Stomach (tissue), 9 donors: ENCODE measurements around the gene PAGR1. TPM values are rescaled to one million over a fixed set of nuclear protein-coding genes. Genes with fewer than 3 reads are reported as not detected.
"Not testable (repeated sequence)": the region's sequence is repeated elsewhere in the genome, so short reads cannot be mapped to it uniquely, and the experiment has no call there.

Experiments used
- DNase-seq, 2 donors: peaks; one replicate each; pipeline versions ENCODE4 v3.0.0 to v3.0.0-alpha.2; 2013 to 2019
- H3K27ac ChIP-seq, 5 donors: fragments of 200-600 bp in 4 of 5; sonication (generic) in 4 of 5; one replicate each; pipeline ENCODE4 v1.5.1; 2013 to 2019; ENCODE audit warnings: mild to moderate bottlenecking in 1 of 5, moderate library complexity in 1 of 5
- H3K27me3 ChIP-seq, 3 donors: fragments of 200-600 bp; sonication (generic); one replicate each; pipeline ENCODE4 v1.5.1; 2017 to 2019; ENCODE audit warnings: mixed run types in 1 of 3
- H3K36me3 ChIP-seq, 4 donors: fragments of 200-600 bp; sonication (generic); 1 replicate in 3 of 4; 2 replicates in 1 of 4; pipeline ENCODE4 v1.5.1; 2016 to 2019
- H3K4me1 ChIP-seq, 4 donors: fragments of 200-600 bp; sonication (generic); one replicate each; pipeline ENCODE4 v1.5.1; 2016 to 2019
- H3K4me3 ChIP-seq, 4 donors: fragments of 200-600 bp; sonication (generic) in 3 of 4; one replicate each; pipeline ENCODE4 v1.5.1; 2016 to 2019; ENCODE audit warnings: mild to moderate bottlenecking in 1 of 4
- H3K9me3 ChIP-seq, 4 donors: fragments of 200-600 bp; sonication (generic); one replicate each; pipeline ENCODE4 v1.5.1; 2016 to 2019
- EP300 ChIP-seq: sonication (generic); formaldehyde crosslinking; IDR thresholded peaks from one replicate; pipeline ENCODE4 v1.6.1; 2017; ENCODE audit warnings: antibody characterized with exemption
- POLR2A ChIP-seq, 4 donors: fragments of 450-650 bp; IDR thresholded peaks; one replicate each; pipeline ENCODE4 v1.6.1; 2016; ENCODE audit warnings: antibody characterized with exemption in 4 of 4, control low read depth in 2 of 4, mild to moderate bottlenecking in 1 of 4, moderate library complexity in 1 of 4
- POLR2AphosphoS5 ChIP-seq, 3 donors: sonication (generic); formaldehyde crosslinking; IDR thresholded peaks; one replicate each; pipeline ENCODE4 v1.6.1; 2016; ENCODE audit warnings: antibody characterized with exemption in 3 of 3
- WGBS, 5 donors: extraction: QIAGEN DNeasy Blood & Tissue Kit in 3 of 5; methylation state at CpG; one replicate each; pipeline versions ENCODE4 v1.1.5 to v1.1.7; 2013 to 2018; 5-methylcytosine and 5-hydroxymethylcytosine counted together
- intact Hi-C: fragments of 100-400 bp; cut with DNase I; formaldehyde crosslinking; loops from one replicate; pipeline ENCODE4 v1.15.1; 2023; ENCODE audit warnings: low total_unique reads
- polyA plus RNA-seq, 3 donors: library from polyadenylated mRNA; stranded (reverse); fragments of 200-250 nt; gene quantifications; one replicate each; pipeline ENCODE4 v1.2.3, GENCODE V29; 2013
- total RNA-seq, 5 donors: library from RNA; depleted of rRNA; stranded (reverse); fragments of >200 nt; gene quantifications; one replicate each; pipeline versions ENCODE4 v1.1.0 to v1.2.3, GENCODE V29; 2014 to 2016
- TF ChIP-seq, protein P1 (sequence below), 7 experiments: fragments of 450-650 bp in 4 of 7; fragments of 200-600 bp in 3 of 7; sonication (generic) in 3 of 7; IDR thresholded peaks; one replicate each; pipeline ENCODE4 v1.5.1; 2016 to 2019; ENCODE audit warnings: antibody characterized with exemption in 7 of 7, control low read depth in 2 of 7, mild to moderate bottlenecking in 1 of 7
- donor health status: healthy with polysubstance abuse.
- donor health status: Bipolar disorder and iron deficiency.
- donor health status: healthy.

The PAGR1 gene
- total and polyA plus RNA-seq, 8 donors: 7.1 to 124 (median 25.5) TPM

GRCh38 chr16:29790183-29790948 is 25.6 kb upstream of the PAGR1 start, which contains the start of gene KIF22:
Gene KIF22, plus strand, starts transcription at chr16:29790751. Its CDS starts 9 bp downstream, at chr16:29790760.
- WGBS, 5 donors: 0 to 1% (median 0%) methylated on average over 56 to 67 of the region's 67 CpGs
- no peaks in the 10 kb centered on the region for H3K36me3 ChIP-seq
- peak within 1 kb of the TSS; percentile 67 to 92 (median 84) for H3K4me3 ChIP-seq
- no peaks in the 10 kb centered on the region for H3K9me3 ChIP-seq
- intact Hi-C loops: no loop called here
- peak within 1 kb of the TSS; percentile 86 to 91 (median 90) for H3K27ac ChIP-seq
- peaks cover 4 to 34% (median 25%) of the 10 kb centered on the region in 4 donors for H3K4me1 ChIP-seq
- H3K27me3 ChIP-seq: no peaks in the 10 kb centered on the region
- peak; percentile 100 for DNase-seq
- TF ChIP-seq, protein P1, sequence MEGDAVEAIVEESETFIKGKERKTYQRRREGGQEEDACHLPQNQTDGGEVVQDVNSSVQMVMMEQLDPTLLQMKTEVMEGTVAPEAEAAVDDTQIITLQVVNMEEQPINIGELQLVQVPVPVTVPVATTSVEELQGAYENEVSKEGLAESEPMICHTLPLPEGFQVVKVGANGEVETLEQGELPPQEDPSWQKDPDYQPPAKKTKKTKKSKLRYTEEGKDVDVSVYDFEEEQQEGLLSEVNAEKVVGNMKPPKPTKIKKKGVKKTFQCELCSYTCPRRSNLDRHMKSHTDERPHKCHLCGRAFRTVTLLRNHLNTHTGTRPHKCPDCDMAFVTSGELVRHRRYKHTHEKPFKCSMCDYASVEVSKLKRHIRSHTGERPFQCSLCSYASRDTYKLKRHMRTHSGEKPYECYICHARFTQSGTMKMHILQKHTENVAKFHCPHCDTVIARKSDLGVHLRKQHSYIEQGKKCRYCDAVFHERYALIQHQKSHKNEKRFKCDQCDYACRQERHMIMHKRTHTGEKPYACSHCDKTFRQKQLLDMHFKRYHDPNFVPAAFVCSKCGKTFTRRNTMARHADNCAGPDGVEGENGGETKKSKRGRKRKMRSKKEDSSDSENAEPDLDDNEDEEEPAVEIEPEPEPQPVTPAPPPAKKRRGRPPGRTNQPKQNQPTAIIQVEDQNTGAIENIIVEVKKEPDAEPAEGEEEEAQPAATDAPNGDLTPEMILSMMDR (IDR thresholded peaks at IDR 0.05): peak in 5 of 7 experiments; percentile 60 to 83 (median 67)
- TF ChIP-seq POLR2A (IDR thresholded peaks at IDR 0.05): no peak
- TF ChIP-seq POLR2AphosphoS5 (IDR thresholded peaks at IDR 0.05): peak; percentile 74 to 97 (median 83)

DNA sequence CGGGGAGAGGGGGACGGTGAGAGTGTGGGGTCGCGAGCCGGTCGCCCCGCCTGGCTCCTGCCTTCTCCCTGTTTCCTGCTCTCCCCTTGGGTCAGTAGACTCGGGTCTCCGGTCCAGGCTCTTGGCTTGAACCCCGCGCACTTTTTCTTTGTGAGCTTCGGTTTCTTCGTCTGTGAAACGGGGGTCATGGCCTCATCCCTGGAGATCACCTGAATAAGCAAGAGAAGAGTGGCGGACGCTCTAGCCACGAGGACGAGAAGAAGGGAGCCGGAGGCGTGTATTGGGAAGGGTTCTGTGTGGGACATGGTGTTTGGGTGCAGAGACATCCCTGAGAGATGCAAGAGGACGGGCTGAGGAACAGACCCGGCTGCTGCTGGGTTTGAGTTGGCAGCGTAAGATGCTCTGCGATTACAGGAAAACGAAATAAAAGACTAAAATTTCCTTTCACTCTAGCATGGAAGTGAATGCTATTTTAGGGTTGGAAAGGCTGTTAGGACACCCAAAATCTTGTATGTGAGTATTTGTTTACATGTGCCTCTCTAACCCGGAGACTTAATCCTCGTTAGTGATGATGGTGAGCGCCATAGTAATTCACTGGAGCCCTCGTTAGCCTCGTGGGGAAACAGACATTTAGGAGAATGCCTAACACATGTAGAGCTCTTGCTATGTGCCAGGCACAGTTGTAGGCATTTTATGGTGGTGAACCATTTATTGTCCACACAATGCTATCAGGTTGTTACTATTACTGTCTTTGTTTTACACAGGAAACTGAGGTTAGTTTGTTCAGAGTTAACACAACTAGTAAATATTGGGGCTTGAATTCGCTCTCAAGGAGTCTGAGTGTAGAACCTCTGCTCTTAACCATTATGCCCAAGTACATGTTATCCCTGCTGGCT is 24.8 kb upstream of the PAGR1 start:
- 1 to 3% (median 2%) methylated on average over 21 to 31 of the region's 31 CpGs for WGBS, 5 donors

DNA sequence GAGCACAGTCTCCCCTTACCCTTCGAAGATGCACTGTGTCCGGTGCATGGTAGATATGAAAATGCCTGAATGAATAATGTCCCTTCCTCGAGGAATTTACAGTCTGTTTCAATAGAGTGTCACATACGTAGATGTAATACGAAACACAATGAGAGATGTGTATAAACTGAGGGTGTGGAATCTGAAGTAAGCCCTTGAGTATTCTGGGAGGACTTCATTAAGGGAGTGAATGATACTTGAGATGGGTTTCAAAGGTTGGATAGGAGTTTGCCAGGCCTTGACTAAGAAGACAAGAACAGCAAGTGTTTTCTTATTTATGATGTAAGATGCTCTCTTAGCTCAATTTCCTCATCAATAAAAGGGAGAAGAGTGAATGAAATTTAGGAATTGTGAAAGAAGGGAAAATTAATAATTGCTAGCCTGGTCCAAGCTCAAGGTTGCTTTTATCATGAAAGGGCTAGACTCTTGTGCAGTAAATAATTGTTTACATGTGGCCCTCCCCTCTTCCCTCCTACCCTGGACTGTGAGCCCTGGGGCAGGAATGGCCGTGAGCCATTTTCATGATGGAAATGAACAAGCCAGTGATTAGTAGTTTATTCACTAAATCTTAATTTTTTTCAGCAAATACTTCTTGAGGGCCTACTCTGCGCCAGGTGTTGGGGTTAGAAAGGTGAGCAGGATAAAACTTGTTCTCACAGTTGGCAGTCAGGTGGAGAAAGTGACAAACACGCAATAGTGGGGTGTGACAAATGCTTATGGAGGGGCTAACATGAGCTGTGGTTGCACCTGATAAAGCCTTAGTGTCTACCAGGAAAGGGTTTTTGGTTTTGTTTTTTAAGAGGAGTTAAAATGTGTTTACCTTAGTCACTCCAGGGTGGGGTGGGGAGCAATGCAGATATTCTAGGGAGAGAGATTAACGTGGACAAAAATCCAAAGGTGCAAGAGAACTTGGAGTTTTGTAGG is 23.8 kb upstream of the PAGR1 start:
- peak overlapping the region in 3 of 4 donors; percentile 67 to 92 (median 82) for H3K4me3 ChIP-seq
- H3K9me3 ChIP-seq: no peaks in the 10 kb centered on the region
- H3K27ac ChIP-seq: no peak overlapping the region
- TF ChIP-seq POLR2AphosphoS5 (IDR thresholded peaks at IDR 0.05) (no peak), EP300 (no peak), POLR2A (IDR thresholded peaks at IDR 0.05) (no peak)
- TF ChIP-seq, protein P1 (IDR thresholded peaks at IDR 0.05): no peak
- H3K27me3 ChIP-seq: no peaks in the 10 kb centered on the region
- WGBS, 5 donors: 54 to 73% (median 61%) methylated on average over 9 of the region's 9 CpGs
- peaks cover 0 to 9% (median 6%) of the 10 kb centered on the region in 4 donors for H3K36me3 ChIP-seq
- intact Hi-C loops: no loop called here
- no peak for DNase-seq
- H3K4me1 ChIP-seq: peaks cover 4 to 31% (median 23%) of the 10 kb centered on the region in 4 donors

More for the DNA sequence above, 24.8 kb upstream of the PAGR1 start:
- no peaks in the 10 kb centered on the region for H3K27me3 ChIP-seq
- peak overlapping the region; percentile 67 to 92 (median 84) for H3K4me3 ChIP-seq
- peaks cover 4 to 31% (median 23%) of the 10 kb centered on the region in 4 donors for H3K4me1 ChIP-seq
- peak overlapping the region; percentile 22 to 91 (median 90) for H3K27ac ChIP-seq
- DNase-seq: no peak
- H3K9me3 ChIP-seq: no peaks in the 10 kb centered on the region
- TF ChIP-seq, protein P1 (IDR thresholded peaks at IDR 0.05): no peak
- TF ChIP-seq POLR2A (IDR thresholded peaks at IDR 0.05): no peak
- no peak for TF ChIP-seq EP300
- no peak for TF ChIP-seq POLR2AphosphoS5 (IDR thresholded peaks at IDR 0.05)
- intact Hi-C loops: no loop called here
- H3K36me3 ChIP-seq: no peaks in the 10 kb centered on the region

GRCh38 chr16:29793153-29793552 is 22.8 kb upstream of the PAGR1 start:
- H3K4me3 ChIP-seq, H3K27ac ChIP-seq, intact Hi-C loops, H3K9me3 ChIP-seq, H3K27me3 ChIP-seq, DNase-seq: not testable (repeated sequence)
- H3K4me1 ChIP-seq: peaks cover 4 to 31% (median 23%) of the 10 kb centered on the region in 4 donors
- peaks cover under 1 to 19% (median 16%) of the 10 kb centered on the region in 4 donors for H3K36me3 ChIP-seq
- WGBS, 5 donors: 88 to 92% (median 91%) methylated on average over 18 of the region's 18 CpGs
